GM20431 (cell line): ENCODE data around the gene MATR3.

Experiments
- in situ Hi-C: fragments of 300-500 bp; cut with MseI, MboI; formaldehyde crosslinking; loops from one replicate; pipeline ENCODE4 v1.15.0; 2020; ENCODE audit warnings: low sequenced_read_pairs; ENCODE audit not compliant: unreplicated experiment

The MATR3 gene

DNA sequence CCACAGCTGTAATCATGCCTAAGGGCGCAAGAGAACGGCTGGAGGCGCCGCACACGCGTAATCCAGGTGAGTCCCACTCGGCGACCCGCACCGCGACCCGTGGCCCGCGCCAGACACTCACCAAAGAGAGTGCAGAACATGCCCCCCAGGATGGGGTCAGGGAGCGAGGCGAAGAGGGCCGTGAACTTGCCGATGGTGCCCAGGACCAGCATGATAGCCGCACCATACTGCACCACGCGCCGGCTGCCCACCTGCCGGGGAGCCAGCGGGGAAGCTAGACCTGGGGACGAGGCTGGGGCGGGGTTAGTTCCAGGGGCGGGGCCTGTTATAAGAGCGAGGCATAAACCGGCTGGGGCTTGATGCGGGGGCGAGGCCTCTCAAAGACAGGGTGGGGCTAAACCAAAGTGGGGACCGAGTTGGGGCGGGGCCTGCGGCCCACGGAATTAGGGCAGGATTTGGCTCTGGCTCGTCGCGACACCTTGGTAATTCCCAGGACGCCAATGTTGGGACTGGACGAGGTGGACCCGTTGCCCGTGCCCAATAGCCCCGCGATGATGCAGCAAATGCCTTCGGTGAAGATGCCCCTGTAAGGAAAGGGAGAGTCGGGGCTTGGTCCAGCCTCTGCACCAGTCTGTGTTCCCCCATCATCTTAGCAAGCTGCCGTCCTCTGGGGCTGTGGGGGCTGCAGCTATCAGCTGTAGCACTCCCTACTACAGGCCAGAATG is 84.7 kb downstream of the MATR3 start:
- in situ Hi-C loops = no loop called here

- in situ Hi-C loops = no loop called here
Measured at GRCh38 chr5:139378941-139379361, 85.4 kb downstream of the MATR3 start.

GRCh38 chr5:139379626-139380449 is 86.3 kb downstream of the MATR3 start:
- in situ Hi-C loops = no loop called here
